GM18951 (cell line): ENCODE results near the gene ACP7.
"Not testable (repeated sequence)": the region's sequence is repeated elsewhere in the genome, so short reads cannot be mapped to it uniquely, and the experiment has no call there.

Source experiments
- POLR2A ChIP-seq: IDR thresholded peaks from 4 replicates; pipeline ENCODE4 v1.6.1; 2011; ENCODE audit warnings: mild to moderate bottlenecking; ENCODE audit not compliant: insufficient read length, insufficient read depth; ENCODE audit errors: extremely low read depth
- in situ Hi-C: fragments of 300-500 bp; cut with MboI; formaldehyde crosslinking; loops from one replicate; pipeline ENCODE4 v1.12.0; 2022; ENCODE audit warnings: low sequenced_read_pairs, mixed read lengths, inconsistent platforms; ENCODE audit not compliant: unreplicated experiment

ACP7 gene

GRCh38 chr19:39059302-39059701 lies 24.9 kb upstream of the ACP7 start:
- no peak for TF ChIP-seq POLR2A
- in situ Hi-C loops: no loop called here

- no peak for TF ChIP-seq POLR2A
- in situ Hi-C loops: no loop called here
Observed at GRCh38 chr19:39060171-39060570, 24.0 kb upstream of the ACP7 start.

GRCh38 chr19:39064405-39064804 lies 19.8 kb upstream of the ACP7 start:
- no peak for TF ChIP-seq POLR2A
- in situ Hi-C loops: no loop called here

GRCh38 chr19:39065928-39066327 lies 18.2 kb upstream of the ACP7 start:
- TF ChIP-seq POLR2A: no peak
- in situ Hi-C loops: no loop called here

- no peak for TF ChIP-seq POLR2A
- in situ Hi-C loops: no loop called here
Observed at GRCh38 chr19:39067104-39067503, 17.1 kb upstream of the ACP7 start.

DNA sequence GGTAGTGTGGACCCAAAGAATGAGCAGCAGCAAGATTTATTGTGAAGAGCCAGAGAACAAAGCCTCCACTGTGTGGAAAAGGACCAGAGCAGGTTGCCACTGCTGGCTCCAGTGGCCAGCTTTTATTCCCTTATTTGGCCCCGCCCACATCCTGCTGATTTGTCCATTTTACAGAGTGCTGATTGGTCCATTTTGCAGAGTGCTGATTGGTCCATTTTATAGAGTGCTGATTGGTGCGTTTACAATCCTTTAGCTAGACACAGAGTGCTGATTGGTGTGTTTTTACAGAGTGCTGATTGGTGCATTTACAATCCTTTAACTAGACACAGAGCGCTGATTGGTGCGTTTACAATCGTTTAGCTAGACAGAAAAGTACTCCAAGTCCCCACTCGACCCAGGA lies 15.9 kb upstream of the ACP7 start:
- in situ Hi-C loops: not testable (repeated sequence)

DNA sequence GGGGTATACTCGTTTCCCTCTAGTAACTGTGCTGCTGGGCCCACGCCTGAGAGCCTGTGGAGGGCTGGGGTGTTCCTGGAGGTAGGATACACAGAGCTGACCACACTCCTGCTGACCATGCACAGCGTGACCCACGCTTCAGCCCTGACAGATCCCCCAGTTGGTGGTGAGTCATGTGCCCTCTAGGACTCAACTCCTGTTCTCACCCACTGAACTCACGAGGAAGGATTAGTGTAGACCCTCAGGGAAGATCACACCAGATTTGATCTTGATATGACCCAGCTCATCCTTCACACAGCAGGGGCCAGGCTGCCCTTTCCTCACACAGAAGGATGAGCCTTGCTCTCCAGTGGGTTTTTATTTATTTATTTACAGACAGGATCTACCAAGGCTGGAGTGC lies 13.3 kb upstream of the ACP7 start:
- no peak for TF ChIP-seq POLR2A
- in situ Hi-C loops: no loop called here

GRCh38 chr19:39074205-39074692 lies 9.9 kb upstream of the ACP7 start:
- no peak for TF ChIP-seq POLR2A
- in situ Hi-C loops: no loop called here

- no peak for TF ChIP-seq POLR2A
- in situ Hi-C loops: no loop called here
Observed at GRCh38 chr19:39074942-39075341, 9.2 kb upstream of the ACP7 start.

GRCh38 chr19:39077323-39077722 lies 6.8 kb upstream of the ACP7 start:
- in situ Hi-C loops: no loop called here
- TF ChIP-seq POLR2A: no peak

- in situ Hi-C loops: no loop called here
- no peak for TF ChIP-seq POLR2A
Observed at GRCh38 chr19:39078436-39079200, 5.5 kb upstream of the ACP7 start.

- in situ Hi-C loops: no loop called here
Observed at GRCh38 chr19:39080431-39080830, 3.7 kb upstream of the ACP7 start.

GRCh38 chr19:39082167-39082566 lies 2.0 kb upstream of the ACP7 start:
- in situ Hi-C loops: no loop called here

More at GRCh38 chr19:39080431-39080830, 3.7 kb upstream of the ACP7 start:
- no peak for TF ChIP-seq POLR2A

DNA sequence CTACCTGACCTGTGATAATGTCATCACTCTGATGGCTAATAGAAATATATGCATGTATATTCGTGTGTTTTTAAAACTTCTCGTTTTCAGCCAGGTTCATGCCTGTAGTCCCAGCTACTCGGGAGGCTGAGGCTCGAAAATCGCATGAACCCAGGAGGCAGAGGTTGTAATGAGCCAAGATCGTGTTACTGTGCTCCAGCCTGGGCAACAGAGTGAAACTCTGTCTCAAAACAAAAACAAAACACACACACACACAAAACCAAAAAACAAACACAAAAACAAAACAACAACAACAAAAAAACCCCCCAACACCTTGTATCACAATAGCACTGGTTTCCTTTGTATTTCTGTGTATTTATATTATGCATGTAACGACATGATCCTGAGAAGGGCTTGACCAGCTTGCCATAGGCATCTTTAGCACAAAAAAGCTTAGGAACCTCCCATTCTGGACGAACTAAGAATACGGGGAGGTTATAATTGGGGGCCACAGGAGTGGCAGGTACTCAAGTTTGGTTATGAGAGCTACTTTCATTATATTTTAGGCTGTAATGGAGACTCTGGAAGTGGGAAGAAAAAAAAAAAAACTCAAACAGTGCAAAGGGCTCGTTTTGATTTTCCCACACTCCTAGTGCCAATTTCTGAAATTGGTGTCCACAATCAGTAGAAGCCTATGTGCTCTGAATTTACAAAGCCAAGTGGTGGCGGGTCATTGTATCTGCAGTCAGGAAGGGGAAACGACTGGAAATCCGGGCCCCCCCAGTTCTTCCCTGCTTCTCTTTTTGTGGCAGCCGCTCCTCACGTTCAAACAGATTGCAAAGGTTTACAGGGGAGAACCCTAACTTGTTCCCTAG lies 1.2 kb upstream of the ACP7 start:
- no peak for TF ChIP-seq POLR2A
- in situ Hi-C loops: no loop called here

More at GRCh38 chr19:39082167-39082566, 2.0 kb upstream of the ACP7 start:
- TF ChIP-seq POLR2A: no peak

DNA sequence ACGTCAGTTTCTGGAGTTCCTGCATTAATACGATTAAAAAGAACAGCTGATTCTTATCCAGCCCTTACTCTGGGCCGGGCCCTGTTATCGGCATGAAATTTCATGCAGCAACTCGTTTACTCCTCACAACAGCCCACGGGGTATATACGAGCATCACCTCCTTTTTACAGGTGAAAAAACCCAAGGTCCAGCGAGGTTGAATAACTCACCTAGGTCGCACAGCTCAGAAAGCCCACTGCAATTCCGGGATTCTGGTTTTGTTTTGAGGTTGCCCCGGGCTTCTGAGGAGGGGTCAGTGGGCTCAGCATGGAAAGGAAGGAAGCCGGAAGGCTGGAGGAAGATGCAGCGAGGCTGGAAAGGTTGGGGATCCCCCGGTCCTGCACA lies 577 bp upstream of the ACP7 start:
- in situ Hi-C loops: no loop called here
- no peak for TF ChIP-seq POLR2A
